HG03442 (cell line): Measurements from ENCODE around the gene MYL10.

Experiments
- ATAC-seq: cut with Tn5 transposase; IDR thresholded peaks from one replicate; pipeline ENCODE4 v1.9.1; 2021; ENCODE audit warnings: mild to moderate bottlenecking, moderate library complexity; ENCODE audit not compliant: unreplicated experiment

Gene MYL10

GRCh38 chr7:101629171-101629570 is at the start of gene MYL10:
Gene MYL10 (minus strand): TSS chr7:101629296. CDS start chr7:101629118, 178 bp downstream.
- no peak for ATAC-seq

GRCh38 chr7:101678658-101679057 is 49.6 kb upstream of the MYL10 start:
- ATAC-seq, result no peak

GRCh38 chr7:101677797-101678479 is 48.8 kb upstream of the MYL10 start:
- ATAC-seq, result no peak

DNA sequence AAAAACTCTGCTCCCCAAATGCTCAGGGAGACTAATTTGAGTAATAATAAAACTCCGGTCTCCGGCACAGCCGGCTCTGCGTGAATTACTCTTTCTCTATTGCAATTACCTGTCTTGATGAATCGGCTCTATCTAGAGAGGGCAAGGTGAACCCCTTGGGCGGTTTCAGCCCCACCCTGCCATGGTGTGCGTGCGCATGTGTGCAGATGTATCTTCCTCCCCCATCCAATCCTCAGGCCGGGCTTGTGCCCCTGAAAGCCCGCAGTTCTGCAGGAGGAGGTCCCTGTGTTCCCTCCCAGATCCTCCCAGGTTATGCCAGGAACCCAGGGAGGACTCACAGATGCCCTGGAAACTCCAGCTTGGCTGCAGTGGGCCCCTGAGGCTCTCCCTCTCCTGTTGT is 48.3 kb upstream of the MYL10 start:
- no peak for ATAC-seq

- no peak for ATAC-seq
Observed at GRCh38 chr7:101676956-101677355, 47.9 kb upstream of the MYL10 start.

DNA sequence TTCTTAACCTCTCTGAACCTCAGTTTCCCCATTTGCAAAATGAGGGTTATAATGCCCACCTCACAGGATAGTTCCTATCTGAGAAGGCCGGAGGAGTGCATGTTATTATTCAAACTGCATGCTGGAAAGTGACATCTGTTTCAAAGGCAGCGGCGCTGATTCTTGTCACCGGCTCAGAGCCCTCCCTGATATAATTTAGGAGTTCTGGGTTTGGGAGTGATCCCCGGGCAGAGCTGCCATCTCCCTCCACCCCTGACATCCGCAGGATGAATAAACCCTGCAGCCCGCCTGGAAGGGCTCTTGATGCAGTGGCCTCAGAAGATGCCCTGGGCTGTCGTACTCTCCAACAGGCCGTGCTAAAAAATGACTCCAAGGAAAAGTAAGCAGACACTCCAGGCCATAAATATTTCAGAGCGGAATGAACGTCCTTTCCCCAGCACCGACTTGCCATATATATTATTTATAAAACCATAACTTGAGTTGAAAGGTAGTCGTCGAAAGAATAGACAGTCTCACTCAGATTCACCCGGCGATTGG is 47.0 kb upstream of the MYL10 start:
- ATAC-seq, result no peak

DNA sequence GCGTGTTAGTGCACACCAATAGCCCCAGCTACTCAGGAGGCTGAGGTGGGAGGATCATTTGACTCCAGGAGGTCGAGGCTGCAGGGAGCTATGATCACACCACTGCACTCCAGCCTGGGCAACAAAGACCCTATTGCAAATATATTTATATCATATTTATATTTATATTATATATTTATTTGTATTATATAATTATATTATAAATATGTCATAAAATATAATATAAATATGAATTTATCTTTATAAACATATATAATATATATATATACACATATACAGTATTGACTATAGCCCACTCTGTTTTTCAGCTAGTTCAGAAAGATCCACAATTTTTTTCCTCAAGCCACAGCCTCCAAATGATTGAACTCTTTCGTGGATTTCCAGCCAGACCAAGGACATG is 45.3 kb upstream of the MYL10 start:
- no peak for ATAC-seq

- no peak for ATAC-seq
Observed at GRCh38 chr7:101673951-101674350, 44.9 kb upstream of the MYL10 start.

GRCh38 chr7:101673315-101673714 is 44.2 kb upstream of the MYL10 start:
- no peak for ATAC-seq

GRCh38 chr7:101671371-101672356 is 42.6 kb upstream of the MYL10 start:
- no peak for ATAC-seq

DNA sequence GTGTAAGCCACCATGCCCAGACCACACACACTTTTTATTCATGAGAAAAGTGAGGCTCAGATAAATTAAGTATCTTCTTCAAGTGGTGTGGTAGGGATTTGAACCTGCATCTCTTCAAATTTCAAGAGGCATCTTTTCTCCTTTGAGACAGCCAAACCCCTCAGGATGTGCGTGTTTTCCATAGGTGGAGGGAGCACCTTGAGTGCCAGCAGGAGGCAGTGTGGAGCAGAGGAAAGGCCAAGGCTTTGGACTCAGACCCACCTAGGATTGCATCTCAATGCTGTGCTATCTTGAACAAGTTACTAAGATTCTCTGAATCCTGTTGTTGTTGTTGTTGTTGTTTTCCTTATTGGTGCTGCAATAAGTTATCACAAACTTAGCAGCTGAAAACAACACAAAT is 40.2 kb upstream of the MYL10 start:
- no peak for ATAC-seq

DNA sequence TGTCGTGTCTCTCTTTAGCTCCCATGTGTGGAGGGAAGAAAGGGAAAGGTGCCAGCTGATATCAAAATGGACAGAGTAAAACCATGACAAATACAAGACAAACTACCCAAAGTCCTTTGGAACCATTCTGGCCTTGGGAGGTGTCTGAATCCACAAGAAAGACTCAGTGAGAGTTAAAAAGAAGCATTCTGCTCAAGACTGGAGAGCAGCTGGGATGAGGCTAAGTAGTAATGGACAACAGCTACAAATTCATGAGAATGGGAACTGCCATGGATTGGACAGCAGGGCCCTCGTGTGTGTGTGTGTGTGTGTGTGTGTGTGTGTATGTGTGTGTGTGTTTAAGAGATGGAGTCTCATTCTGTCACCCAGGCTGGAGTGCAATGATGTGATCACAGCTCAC is 39.6 kb upstream of the MYL10 start:
- ATAC-seq, result no peak

GRCh38 chr7:101667920-101668319 is 38.8 kb upstream of the MYL10 start:
- no peak for ATAC-seq

GRCh38 chr7:101667399-101667798 is 38.3 kb upstream of the MYL10 start:
- no peak for ATAC-seq

DNA sequence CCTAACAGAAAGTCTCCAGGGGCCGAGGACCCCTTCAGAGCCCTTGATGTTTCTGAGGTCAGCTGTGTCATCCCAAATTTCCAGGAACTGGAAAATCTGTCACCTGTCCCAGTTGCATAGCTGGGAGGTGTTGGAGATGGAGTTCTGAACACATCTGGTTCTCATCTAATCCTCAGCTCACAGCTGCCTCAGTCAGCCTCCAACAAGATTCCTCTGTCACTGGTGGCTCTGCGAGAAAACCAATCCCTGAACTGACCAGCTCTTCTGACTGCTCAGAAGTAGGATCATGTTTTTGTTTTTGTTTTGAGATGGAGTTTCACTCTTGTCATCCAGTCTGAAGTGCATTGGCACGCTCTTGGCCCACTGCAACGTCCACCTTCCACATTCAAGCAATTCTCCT is 37.6 kb upstream of the MYL10 start:
- ATAC-seq, result no peak

DNA sequence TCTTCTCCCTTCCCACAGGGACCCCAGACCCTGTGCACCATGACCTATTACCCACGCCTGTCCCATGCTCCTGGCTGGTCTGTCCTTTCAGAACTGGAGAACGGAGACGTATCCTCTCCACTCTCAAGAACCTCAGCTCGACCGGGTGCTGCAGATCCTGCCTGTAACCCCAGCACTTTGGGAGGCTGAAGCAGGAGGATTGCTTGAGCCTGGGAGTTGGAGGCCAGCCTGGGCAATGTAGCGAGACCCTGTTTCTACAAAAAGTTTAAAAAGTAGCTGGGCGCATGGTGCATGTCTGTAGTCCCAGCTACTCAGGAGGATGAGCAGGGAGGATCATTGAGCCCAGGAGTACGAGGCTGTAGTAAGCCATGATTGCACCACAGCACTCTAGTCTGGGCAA is 37.2 kb upstream of the MYL10 start:
- no peak for ATAC-seq

GRCh38 chr7:101664893-101665471 is 35.9 kb upstream of the MYL10 start:
- ATAC-seq, result no peak

- no peak for ATAC-seq
Observed at GRCh38 chr7:101664436-101664835, 35.3 kb upstream of the MYL10 start.

- no peak for ATAC-seq
Observed at GRCh38 chr7:101663747-101664146, 34.7 kb upstream of the MYL10 start.

- ATAC-seq, result no peak
Observed at GRCh38 chr7:101662447-101662998, 33.4 kb upstream of the MYL10 start.

GRCh38 chr7:101659706-101660105 is 30.6 kb upstream of the MYL10 start:
- no peak for ATAC-seq
